ENCODE results near the gene EBP.

The EBP gene

GRCh38 chrX:48576108-48576507, 54.5 kb downstream of the EBP start:
- DNase-seq (ENCODE audit: low read depth, low spot score), result no peak

Measured in astrocyte of the hippocampus (primary cell).